PC-9 (cell line): Measurements from ENCODE around the gene MBOAT7.

Experiments used
- EZH2 ChIP-seq: fragments of 200-600 bp; sonication (generic); IDR thresholded peaks from 2 replicates; pipeline ENCODE4 v1.8.0; 2017; ENCODE audit warnings: antibody characterized with exemption, low read depth
- TF ChIP-seq, protein P1 (sequence below): fragments of 200-600 bp; sonication (generic); conservative IDR thresholded peaks from 2 replicates; pipeline ENCODE4 v1.6.1; 2017; ENCODE audit warnings: mixed run types, antibody characterized with exemption, mild to moderate bottlenecking, moderate library complexity

DNA sequence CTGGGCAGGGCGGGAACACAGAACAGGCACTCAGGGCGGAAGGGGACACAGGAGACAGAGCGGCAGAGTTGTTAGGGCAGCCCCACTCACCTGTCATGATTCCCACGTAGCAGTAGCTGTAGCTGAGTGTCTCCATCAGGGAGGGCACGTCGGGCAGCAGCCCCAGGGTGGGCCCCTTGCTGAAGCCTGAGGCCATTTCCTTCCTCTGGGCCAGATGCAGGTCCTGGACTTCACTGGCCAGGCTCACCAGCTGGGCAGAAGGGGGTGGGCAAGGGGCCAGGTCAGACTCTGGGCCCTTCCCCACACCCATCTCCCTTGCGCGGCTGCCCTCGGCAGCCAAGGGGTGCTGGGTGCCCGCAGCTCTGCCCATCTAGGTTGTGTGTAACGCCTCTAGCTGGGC lies 5.9 kb downstream of the MBOAT7 start:
- TF ChIP-seq, protein P1, sequence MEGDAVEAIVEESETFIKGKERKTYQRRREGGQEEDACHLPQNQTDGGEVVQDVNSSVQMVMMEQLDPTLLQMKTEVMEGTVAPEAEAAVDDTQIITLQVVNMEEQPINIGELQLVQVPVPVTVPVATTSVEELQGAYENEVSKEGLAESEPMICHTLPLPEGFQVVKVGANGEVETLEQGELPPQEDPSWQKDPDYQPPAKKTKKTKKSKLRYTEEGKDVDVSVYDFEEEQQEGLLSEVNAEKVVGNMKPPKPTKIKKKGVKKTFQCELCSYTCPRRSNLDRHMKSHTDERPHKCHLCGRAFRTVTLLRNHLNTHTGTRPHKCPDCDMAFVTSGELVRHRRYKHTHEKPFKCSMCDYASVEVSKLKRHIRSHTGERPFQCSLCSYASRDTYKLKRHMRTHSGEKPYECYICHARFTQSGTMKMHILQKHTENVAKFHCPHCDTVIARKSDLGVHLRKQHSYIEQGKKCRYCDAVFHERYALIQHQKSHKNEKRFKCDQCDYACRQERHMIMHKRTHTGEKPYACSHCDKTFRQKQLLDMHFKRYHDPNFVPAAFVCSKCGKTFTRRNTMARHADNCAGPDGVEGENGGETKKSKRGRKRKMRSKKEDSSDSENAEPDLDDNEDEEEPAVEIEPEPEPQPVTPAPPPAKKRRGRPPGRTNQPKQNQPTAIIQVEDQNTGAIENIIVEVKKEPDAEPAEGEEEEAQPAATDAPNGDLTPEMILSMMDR: no peak
- no peak for TF ChIP-seq EZH2
